Ovary (tissue), 3 donors: ENCODE results near the gene TNNC1.

Experiments
- POLR2A ChIP-seq: fragments of 450-650 bp; IDR thresholded peaks from one replicate; pipeline ENCODE4 v1.6.1; 2017; ENCODE audit warnings: antibody characterized with exemption, mild to moderate bottlenecking, moderate library complexity
- TF ChIP-seq, protein P1 (sequence below), 3 donors: fragments of 450-650 bp in 2 of 3; fragments of 200-600 bp in 1 of 3; IDR thresholded peaks; one replicate each; pipeline versions ENCODE4 v1.5.1 to v1.8.0; 2016 to 2022; ENCODE audit warnings: antibody characterized with exemption in 3 of 3, mild to moderate bottlenecking in 1 of 3
- donor health status: DM: no; HTN: no; CAD: no.

DNA sequence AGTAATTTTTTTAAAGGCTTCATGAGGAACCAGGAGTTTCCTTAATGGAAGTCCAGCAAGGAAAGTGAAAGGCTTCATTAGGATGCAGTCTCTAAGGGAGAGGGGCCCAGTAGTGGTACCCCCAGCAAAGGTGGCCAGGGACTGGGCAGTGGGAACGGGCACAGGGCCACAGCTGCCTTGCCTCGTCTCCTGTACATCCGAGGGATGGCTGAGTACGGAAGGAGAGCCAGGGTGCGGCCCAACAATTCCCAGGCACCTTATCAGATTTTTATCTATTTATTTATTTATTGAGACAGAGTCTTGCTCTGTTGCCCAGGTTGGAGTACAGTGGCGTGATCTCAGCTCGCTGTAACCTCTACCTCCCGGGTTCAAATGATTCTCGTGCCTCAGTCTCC, 23.4 kb downstream of the TNNC1 start:
- TF ChIP-seq POLR2A = no peak
- TF ChIP-seq, protein P1, sequence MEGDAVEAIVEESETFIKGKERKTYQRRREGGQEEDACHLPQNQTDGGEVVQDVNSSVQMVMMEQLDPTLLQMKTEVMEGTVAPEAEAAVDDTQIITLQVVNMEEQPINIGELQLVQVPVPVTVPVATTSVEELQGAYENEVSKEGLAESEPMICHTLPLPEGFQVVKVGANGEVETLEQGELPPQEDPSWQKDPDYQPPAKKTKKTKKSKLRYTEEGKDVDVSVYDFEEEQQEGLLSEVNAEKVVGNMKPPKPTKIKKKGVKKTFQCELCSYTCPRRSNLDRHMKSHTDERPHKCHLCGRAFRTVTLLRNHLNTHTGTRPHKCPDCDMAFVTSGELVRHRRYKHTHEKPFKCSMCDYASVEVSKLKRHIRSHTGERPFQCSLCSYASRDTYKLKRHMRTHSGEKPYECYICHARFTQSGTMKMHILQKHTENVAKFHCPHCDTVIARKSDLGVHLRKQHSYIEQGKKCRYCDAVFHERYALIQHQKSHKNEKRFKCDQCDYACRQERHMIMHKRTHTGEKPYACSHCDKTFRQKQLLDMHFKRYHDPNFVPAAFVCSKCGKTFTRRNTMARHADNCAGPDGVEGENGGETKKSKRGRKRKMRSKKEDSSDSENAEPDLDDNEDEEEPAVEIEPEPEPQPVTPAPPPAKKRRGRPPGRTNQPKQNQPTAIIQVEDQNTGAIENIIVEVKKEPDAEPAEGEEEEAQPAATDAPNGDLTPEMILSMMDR (IDR thresholded peaks at IDR 0.05) = no peak
